Pons (tissue), 1 donor: ENCODE data around the gene SEZ6L.

Source experiments
- DNase-seq: peaks from one replicate; pipeline ENCODE4 v3.0.0-alpha.2; 2016; ENCODE audit warnings: low spot score

The SEZ6L gene

DNA sequence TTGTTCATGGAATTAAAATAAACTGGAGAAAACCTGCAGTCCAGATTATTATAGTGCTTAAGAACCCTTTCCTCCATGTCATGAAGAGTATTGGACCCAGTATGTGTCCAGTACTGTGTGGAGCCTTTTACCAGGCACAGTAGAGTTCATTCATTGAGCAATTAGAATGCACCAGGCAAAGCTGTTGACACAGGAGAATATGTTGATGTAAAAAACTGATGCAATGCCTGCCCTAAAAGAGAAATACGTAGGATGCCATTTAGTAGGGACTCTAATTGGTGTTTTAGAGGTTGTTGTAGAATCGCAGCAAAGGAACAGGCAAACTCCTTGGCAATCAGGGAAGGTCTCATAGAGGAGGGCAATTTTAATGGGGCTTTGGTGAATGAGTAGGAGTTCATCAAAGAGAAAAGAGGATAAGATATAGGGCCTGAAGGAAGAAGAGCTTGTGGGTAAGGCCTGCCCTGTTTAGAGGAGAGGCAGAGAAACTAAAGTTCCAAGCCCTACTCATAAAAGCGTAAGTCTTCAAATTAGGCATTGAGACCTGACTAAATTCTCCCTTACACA lies 126.4 kb downstream of the SEZ6L start:
- no peak for DNase-seq

DNA sequence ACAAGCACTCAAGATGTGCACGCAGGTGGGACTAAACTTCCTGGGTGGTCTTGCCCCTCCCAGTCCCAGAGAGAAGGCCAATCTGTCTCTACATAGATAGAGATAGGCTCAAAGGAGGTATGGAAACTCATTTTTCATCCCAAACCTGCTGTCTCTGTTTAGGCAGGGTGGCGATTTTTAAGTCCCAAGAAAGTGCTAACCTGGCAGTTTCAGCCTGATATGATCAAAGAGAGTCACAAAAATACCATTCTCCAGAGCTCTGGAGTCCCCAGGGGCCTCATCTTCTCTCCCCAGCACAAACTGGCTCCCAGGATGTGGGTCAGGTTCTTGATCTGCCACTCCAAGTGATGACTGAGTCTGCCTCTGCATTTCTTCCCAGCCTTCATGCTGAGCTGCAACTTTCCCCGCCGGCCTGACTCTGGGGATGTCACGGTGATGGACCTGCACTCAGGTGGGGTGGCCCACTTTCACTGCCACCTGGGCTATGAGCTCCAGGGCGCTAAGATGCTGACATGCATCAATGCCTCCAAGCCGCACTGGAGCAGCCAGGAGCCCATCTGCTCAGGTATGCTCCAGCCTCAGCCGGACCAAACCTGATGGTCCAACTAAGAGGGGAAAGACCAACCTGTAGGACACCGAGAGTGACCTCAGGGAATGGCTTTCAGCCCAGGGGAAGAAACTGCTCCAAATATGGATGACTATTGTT lies 129.5 kb downstream of the SEZ6L start:
- DNase-seq: no peak

DNA sequence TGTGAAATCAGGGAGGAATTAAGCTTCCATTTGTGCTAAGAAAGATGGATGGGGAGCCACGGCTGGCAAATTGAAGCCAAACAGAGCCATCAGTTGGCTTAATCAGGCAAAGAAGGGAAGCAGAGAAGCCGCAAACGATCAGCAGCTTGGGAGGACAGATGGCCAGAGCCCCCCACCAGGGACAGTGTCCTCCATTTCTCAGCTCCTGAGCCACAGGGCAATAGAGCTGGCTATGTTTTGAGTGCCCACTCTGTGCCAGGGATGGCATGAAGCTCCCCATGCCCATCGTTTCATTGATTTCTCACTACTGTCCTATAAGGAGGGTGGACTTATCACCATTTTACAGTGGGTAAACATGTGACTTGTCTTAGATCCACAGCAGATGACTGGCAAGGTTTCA lies 133.5 kb downstream of the SEZ6L start:
- DNase-seq: no peak

DNA sequence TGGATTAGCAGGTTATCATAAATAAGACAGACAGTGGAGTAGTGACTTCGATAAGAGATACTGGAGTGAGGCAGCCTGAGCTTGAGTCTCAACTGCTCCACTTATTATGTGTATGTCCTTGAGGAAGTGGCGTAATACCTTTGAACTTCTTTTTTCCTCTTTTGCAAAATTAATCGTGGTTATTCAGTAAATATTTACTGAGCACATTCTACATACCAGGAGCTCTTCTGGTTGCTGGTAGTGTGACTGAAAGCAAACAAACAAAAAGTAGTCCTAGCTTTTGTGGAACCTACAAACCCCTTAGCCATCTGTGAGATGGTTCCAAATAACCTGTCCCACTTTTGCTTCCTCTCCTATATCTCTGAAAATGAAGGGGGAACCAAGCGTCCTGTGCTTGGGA lies 134.2 kb downstream of the SEZ6L start:
- no peak for DNase-seq

DNA sequence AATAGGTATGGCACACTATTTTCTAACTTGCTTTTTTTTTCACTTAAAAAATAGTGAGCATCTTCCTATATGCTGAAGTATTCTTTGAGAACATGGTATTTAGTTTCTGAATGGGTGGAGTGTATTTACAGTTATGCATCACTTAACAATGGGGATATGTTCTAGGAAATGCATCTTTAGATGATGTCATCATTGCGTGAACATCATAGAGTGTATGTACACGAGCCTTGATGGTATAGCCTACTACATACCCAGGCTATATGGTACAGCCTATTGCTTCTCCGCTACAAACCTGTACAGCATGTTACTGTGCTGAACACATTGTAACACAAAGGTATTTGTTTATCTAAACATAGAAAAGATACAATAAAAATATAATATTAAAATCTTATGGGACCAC lies 135.5 kb downstream of the SEZ6L start:
- no peak for DNase-seq

DNA sequence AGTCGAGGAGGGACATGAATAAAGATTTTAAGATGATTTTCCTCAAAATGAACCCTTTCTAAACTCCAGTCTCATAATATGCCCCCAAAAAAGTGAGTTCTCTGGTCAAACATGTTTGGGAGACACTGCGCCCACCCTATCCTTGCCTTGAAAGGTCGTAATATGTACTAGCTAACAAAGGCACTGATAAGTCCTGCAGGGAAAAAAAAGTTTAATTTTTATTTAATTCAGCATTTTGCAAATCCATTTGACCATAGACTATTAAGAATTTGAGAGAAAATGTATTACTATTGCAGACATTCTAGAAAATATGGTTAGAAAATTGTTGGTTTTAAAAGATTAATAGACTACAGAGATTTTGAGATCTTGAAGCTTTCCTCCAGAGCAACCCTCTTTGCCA lies 139.2 kb downstream of the SEZ6L start:
- DNase-seq: no peak

DNA sequence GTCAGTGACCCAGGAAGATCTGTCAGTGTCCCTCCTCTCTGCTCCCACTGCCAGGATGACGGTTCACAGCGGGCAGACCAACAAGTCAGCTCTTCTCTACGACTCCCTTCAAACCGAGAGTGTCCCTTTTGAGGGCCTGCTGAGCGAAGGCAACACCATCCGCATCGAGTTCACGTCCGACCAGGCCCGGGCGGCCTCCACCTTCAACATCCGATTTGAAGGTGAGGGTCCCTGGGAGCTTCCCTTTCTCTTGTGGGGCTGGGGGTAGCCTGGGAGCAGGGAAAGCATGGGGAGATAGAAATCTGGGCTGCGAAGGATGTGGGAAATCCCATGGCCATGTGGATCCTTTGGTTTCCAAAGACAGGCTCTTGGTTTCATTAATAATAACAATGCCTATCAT lies 141.4 kb downstream of the SEZ6L start:
- DNase-seq: no peak

DNA sequence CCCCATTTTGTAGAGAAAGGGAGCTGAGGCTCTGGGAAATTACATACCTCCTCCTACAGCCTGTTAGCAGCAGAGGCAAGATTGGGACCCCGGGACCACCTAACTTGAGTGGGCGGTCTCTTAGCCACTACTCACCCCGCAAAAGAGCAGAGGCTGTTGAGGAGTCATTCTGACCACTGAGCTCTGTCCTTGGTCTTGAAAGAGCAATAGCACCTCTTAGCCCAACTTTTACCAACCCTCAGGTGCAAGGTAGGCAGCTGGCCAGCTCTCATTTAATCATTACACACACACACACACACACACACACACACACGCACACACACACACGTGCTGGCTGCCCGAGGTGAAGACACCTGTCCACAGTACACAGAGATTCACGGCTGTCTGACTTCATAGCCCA lies 144.0 kb downstream of the SEZ6L start:
- DNase-seq: no peak

DNA sequence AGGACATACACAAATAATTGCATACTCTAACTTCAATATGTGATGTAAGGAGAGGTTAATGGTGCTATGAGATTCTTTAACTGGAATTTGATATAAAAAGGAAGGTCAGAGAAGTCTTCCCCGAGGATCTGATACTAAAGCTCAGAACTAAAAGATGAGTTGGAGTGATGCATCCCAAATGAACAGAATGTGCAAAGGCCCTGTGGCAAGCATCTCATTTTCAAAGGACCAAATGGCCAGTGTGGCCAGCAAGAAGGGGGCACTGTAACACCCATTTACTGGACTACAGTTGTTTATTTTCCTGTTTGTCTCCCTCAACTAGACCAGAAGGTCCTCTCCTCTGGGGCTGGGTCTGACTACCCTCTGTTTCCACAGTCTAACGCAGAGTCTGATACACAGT lies 144.9 kb downstream of the SEZ6L start:
- no peak for DNase-seq

DNA sequence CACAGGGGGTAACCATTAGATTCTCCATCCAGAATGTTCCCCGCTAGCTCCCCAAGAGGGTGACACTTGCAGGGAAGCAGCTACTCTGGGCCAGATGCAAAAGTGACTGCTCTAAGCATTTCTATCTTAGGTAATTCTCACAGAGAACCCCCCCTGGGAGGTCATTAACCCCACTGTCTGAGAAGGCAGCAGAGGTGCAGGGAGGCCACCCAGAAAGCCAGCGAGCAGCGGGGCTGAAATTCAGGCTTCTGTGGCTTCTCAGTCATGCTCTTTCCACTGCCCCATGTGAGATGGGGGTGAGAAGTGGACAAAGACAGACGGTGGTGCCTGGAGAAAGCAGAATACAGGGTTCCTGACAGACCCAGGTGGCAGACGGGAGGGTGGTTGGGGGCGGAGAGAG lies 145.4 kb downstream of the SEZ6L start:
- DNase-seq: no peak

DNA sequence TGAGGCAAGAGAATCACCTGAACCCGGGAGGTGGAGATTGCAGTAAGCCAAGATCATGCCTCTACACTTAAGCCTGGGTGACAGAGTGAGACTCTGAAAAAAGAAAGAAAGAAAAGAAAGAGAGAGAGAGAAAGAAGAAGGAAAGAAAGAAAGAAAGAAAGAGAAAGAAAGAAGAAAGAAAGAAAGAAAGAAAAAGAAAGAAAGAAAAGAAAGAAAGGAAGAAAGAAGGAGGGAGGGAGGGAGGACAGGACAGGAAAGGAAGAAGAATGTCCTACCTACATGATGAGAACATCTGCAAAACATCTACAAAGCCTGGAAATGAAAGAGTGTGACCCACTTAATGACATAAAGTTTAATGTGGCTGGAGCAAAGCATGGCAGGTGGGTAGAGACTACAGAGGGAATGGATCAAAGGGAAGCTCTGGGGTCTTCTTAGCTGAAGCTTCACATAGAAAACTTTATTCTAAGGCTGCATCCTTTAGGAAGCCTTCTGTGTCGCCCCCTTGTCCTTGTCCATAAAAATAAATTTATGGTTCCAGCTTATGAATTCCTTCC lies 147.5 kb downstream of the SEZ6L start:
- no peak for DNase-seq

DNA sequence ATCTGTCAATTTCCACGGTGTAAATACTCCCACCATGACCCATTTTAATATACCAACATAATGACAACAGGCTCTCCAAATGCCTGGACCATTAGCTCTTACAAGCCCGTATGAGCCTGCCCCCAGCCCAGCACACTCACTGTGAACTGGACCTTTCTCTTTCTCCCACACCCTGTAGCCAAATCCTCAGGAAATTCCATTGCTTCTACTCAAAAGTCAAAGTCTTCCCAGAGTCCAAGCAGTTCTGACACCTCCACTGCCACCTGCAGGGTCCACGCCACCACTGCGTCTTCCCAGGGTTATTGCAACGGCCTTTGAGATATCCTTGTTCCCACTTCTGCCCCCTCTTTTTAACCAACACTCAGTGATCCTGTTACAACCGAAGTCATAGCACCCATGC lies 149.7 kb downstream of the SEZ6L start:
- DNase-seq: no peak

DNA sequence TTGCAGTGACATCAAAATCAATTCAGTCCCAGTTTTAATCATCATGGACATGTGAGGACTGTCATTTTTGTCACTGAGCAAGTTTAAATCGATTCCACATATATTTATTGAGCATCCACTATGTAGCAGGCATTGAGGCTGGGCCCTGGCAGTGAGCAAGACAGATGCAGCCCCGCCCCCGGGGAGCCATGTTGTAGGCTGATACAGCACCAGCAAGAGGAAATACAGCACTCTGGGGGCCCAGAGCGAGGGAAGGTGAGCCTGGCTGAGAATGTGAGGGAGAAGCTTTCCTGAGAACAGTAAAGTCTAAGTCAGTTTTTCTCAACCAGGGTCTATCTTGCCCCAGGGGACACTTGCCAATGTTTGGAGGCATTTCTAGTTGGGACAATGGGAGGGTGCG lies 151.2 kb downstream of the SEZ6L start:
- DNase-seq: no peak

DNA sequence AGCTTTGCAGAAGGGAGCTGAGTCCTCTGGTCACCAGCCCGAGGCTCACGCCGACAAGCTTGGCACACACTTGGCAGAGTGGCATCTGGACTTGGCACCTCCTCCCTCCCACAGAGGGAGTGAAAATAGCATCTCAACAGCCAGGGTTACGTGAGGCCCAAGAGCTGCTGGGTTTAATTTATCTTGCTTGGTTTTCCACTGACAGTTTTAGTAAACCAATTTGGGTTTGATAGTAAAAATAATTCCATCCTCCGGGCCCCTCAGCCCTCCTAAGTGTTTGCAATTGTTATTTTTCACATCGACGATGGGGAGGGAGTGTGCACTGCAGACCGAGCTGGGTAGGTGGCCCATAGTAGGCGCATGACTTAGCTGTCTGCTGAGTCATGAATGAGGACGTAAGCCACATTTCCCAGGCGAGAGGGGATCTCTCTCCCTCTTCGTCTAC lies 152.2 kb downstream of the SEZ6L start:
- no peak for DNase-seq

DNA sequence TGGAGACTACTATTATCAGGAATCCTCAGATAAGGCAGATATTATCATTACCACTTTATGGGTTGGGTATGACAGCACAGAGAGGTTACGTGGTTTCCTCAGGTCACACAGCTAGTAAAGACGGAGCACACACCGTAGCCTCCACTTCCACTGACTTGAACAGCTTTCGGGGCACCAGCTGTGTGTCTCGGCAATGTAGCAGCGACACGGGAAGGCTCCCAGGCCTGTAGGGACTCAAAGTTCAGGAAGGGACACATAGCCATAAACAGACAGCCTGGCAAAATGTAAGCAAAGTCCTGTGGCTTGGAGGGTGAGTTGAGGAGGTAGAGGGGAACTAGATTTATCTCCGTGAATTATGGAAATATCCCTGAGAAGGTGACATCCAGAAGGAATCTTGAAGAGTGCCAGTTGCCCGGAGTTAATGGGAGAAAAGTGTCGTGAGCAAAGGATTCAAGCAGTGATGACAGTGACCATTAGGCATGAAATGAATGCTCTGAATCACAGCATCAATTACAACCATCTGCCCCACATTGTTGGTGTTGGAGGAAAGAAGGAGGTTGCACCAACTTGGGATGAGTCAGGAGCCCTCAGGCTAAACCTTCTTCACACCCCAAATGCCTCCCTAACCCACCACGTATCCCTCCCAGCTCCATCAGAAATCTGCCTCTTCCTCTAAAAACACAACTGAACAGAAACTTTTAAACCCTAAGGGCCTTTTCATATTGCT lies 153.1 kb downstream of the SEZ6L start:
- no peak for DNase-seq

DNA sequence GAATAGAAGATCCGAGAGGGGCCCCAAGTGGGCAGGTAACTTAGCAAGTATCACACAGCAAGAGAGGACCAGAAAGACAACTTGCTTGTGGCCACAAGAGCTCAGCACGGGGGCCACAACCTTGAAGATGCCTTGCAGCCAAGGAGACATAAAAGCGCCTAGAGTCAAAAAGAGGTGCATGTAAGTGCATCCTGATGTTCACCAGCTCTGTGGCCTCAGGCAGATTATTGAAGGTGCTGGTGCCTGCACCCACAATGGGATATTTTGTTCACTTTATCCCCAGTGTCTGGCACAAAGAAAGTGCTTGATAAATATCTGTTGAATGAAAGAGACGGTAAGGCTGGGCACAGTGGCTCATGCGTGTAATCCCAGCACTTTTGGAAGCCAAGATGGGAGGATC lies 153.8 kb downstream of the SEZ6L start:
- DNase-seq: no peak

DNA sequence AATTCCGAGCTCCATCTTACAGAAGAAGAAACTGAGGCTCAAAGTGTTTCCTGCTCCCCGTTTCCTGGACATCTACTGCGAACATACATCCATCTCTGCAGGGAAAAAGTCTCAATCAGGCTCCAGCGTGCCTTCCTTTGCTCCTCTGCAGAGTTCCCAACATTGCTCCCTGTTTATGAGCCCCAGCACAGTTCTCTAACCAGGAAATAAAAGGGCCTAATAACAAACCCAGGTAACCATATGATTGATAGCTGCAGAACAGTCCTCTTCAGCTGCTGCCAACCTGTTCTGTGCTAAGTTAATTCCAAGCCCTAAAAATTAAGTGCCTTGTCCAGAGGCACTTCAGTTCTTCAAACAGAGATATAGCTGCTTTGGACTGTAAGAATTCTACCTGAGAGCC lies 154.9 kb downstream of the SEZ6L start:
- no peak for DNase-seq

DNA sequence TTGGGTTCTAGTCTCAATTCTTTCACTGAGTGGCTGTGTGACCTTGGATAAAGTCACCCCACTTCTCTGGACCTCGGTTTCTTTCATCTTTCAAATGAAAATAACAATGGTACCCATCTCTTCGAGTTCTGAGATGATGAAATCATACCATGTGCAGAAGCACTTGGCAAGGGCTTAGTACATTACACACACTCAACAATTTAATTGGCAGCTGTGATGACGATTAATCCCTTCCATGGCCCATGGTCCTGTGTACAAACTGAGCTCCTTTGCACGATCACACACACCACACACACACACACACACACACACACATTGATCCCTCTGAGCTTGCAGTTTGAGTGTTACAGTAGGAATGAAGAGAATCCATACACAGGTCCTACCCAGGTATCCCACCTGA lies 156.4 kb downstream of the SEZ6L start:
- DNase-seq: no peak

DNA sequence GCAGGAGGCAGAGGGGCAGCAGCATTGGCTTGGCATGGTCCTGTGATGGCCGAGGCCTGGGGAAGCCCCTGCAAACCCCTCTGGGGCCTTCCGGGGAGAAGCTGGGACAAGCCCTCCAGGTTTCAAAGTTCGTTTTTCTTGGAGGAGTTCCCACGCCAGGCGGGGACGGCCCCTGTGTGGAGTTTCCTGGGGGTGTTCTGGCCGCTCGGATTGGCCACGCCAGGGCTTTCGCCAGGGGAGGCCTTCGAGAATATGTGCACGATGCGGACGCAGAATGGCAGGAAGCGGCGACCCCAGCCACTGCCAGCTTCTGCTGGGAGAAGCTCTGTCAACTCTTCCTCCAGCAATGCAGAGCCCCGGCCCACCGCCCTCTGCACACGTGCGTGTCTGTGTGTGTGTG lies 157.5 kb downstream of the SEZ6L start:
- DNase-seq: no peak

DNA sequence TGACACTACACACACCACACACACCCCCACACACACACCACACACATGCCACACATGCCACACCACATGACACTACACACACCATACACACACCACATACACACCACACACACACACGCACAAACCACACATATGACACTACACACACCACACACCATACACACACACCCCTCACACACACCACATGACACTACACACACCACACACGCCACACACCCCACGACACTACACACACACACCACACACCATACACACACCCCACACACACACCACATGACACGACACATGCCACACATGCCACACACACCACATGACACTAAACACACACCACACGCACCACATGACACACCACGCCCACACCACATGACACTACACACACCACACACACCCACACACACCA lies 158.0 kb downstream of the SEZ6L start:
- DNase-seq: no peak

DNA sequence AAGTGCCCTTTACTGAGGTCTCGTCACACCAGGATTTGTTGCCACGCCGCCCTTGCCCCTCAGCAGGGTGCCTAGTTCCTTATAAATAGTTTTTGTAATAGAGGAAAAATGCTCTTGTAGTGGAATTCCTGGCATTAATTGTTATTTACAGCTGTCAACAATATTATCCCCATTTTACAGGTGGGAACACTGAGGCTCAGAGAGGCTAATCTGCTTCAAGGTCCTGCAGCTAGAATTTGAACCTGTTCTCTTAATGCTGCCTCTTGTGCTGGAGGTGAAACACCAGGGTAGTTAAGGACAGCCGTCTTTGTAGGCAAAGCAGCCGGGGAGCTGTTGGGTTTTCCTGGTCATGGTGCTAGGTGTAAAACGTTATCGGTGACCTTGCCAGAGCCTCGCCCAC lies 159.0 kb downstream of the SEZ6L start:
- DNase-seq: no peak

DNA sequence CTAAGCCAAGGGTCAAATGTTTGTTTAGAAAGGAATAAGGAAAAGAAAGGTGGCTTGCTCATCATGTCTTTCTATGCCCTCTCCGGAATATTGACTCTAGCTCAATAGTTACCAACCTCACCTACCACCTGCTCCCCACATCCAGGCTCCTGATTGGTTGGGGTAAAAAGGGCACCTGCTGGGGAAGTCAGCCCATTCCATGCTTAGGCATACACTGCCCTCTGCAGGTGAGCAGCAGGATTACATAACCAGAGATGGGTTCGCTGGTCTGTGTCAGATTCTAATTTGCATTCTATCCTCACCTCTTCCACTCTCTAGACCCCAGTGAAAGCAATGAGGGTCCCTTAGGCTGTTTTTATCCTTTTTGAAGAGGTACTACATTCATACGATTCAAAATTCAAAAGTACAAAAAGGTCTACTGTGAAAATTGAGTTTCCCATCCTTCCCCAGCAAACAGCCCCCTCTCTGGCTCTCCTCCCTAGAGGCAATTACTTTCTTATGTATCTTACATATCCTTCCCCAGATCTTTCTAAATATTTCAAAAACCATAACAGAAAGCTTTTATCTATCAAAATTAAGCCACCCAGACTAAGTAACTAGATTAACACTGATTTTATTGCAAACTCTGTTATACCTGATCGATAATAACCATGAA lies 161.8 kb downstream of the SEZ6L start:
- peak; percentile 34 for DNase-seq
